ENCODE measurements around the gene B3GNT7. TPM values are rescaled to one million over a fixed set of nuclear protein-coding genes. Genes with fewer than 3 reads are reported as not detected.

The B3GNT7 gene
- total and polyA plus RNA-seq, 2 of the 8 experiments (the other 6 are each of a cell fraction or from before 2014, with no cell fraction given): 26.4 to 73.1 TPM

GRCh38 chr2:231415029-231415428, 19.5 kb downstream of the B3GNT7 start:
- no peak overlapping the region for H3K14ac ChIP-seq (ENCODE audit: insufficient read length)
- no peak overlapping the region for H2BK15ac ChIP-seq (ENCODE audit: low read length)
- H2BK5ac ChIP-seq (ENCODE audit: low read depth, low read length): no peak overlapping the region; the same call in 1 of the 2 replicates
- H2AFZ ChIP-seq (ENCODE audit: low read length): no peak overlapping the region
- no peak overlapping the region; the same call in 1 of the 2 replicates for H3K18ac ChIP-seq (ENCODE audit: extremely low read depth, low read length)
- no peak overlapping the region; the same call in 1 of the 2 replicates for H4K8ac ChIP-seq (ENCODE audit: extremely low read depth, insufficient read depth, low read length)
- ChIA-PET CTCF (ENCODE audit: partially characterized antibody) (interaction anchor here (0.9 to 32.5 kb wide), 9 partner anchors 3 to 191 kb away, joined by 3 to 617 read pairs (median 9); partner anchors contain the start of gene B3GNT7), POLR2A (ENCODE audit: partially characterized antibody) (interaction anchor here (9.0 to 20.1 kb wide), 2 partner anchors 39 to 49 kb away, joined by 88 to 235 read pairs; partner anchors contain the start of gene NCL)
- H3K27me3 ChIP-seq (replicated peaks in 1 of 4; ENCODE audit: control insufficient read depth in 3 of 4, extremely low read depth in 1 of 4, insufficient read depth in 3 of 4, low read length in 3 of 4): no peaks in the 10 kb centered on the region
- H3K27ac ChIP-seq (ENCODE audit: low read depth, low read length): no peak overlapping the region
- H2AK5ac ChIP-seq (ENCODE audit: low read depth, low read length): no peak overlapping the region
- peak overlapping the region; percentile 24 for H2BK120ac ChIP-seq (replicated peaks; ENCODE audit: low read depth, low read length)
- H4K91ac ChIP-seq (replicated peaks; ENCODE audit: insufficient read length, low read length): no peak overlapping the region
- DNase-seq (ENCODE audit: low read depth in 1 of 2, low spot score in 2 of 2): no peak
- H4K5ac ChIP-seq (ENCODE audit: insufficient read length, low read depth, low read length): no peak overlapping the region
- no peak overlapping the region for H3K4ac ChIP-seq (replicated peaks; ENCODE audit: insufficient read length, low read depth, low read length)
- H3K79me1 ChIP-seq (ENCODE audit: low read depth, low read length): no peaks in the 10 kb centered on the region
- no peak overlapping the region for H3K4me2 ChIP-seq (ENCODE audit: insufficient read depth in 1 of 2, low read depth in 2 of 2, low read length in 2 of 2)
- H3K56ac ChIP-seq (replicated peaks; ENCODE audit: insufficient read length, low read depth, low read length): no peak overlapping the region
- no peak for TF ChIP-seq RBBP5 (IDR thresholded peaks at IDR 0.05; ENCODE audit: borderline replicate concordance, low read depth, low read length)
- no peak for TF ChIP-seq RAD21 (IDR thresholded peaks at IDR 0.05 in 1 of 2, conservative IDR thresholded peaks at IDR 0.05 in 1 of 2; ENCODE audit: low read depth in 2 of 2, low read length in 2 of 2)
- no peak for TF ChIP-seq JUN (IDR thresholded peaks at IDR 0.05; ENCODE audit: low read depth, low read length)
- TF ChIP-seq CTBP2 (IDR thresholded peaks at IDR 0.05; ENCODE audit: borderline replicate concordance, insufficient read depth, insufficient read length, low read length): no peak
- no peak for TF ChIP-seq SUZ12 (IDR thresholded peaks at IDR 0.05; ENCODE audit: low read length)
- TF ChIP-seq TAF1 (IDR thresholded peaks at IDR 0.05; ENCODE audit: low read depth, low read length): no peak
- TF ChIP-seq JUND (IDR thresholded peaks at IDR 0.05; ENCODE audit: low read length): no peak
- TF ChIP-seq EZH2 (IDR thresholded peaks at IDR 0.05; ENCODE audit: low read depth, low read length, severe bottlenecking): no peak
- no peak for FAIRE-seq
- no peak overlapping the region for H2BK12ac ChIP-seq (ENCODE audit: low read depth, low read length)
- no peaks in the 10 kb centered on the region for H4K20me1 ChIP-seq (replicated peaks in 1 of 2; ENCODE audit: control insufficient read depth in 1 of 2, insufficient read depth in 2 of 2, low read length in 2 of 2)
- H3K9me3 ChIP-seq (ENCODE audit: insufficient read depth in 2 of 2, low read depth in 1 of 2, low read length in 1 of 2): no peaks in the 10 kb centered on the region
- no peak overlapping the region for H3K23ac ChIP-seq (ENCODE audit: insufficient read length)
- no peaks in the 10 kb centered on the region for H3K79me2 ChIP-seq (ENCODE audit: control insufficient read depth in 1 of 2, insufficient read depth in 2 of 2, low read length in 2 of 2)
- no peaks in the 10 kb centered on the region for H3K36me3 ChIP-seq (ENCODE audit: control insufficient read depth in 2 of 4, insufficient read depth in 4 of 4, low read length in 3 of 4)
- H3K4me1 ChIP-seq (replicated peaks in 1 of 4; ENCODE audit: control insufficient read depth in 3 of 4, insufficient read depth in 4 of 4, low read length in 3 of 4): peaks cover 14 to 24% (median 18%) of the 10 kb centered on the region in 4 experiments
- no peak overlapping the region for H3K4me3 ChIP-seq (ENCODE audit: extremely low read depth in 1 of 4, insufficient read depth in 2 of 4, low read depth in 3 of 4, low read length in 4 of 4)
- no peaks in the 10 kb centered on the region; the same call in 1 of the 2 replicates for H3K23me2 ChIP-seq (ENCODE audit: low read depth, low read length)
- H3K9ac ChIP-seq (replicated peaks in 1 of 4; ENCODE audit: extremely low read depth in 1 of 4, low read depth in 3 of 4, low read length in 3 of 4): no peak overlapping the region
- 0 out of 2 replicates have a peak overlapping the region, but pooled peaks have one; percentile 72 for H2BK20ac ChIP-seq (ENCODE audit: low read length)
